ENCODE results near the gene OLFM2.

The OLFM2 gene

DNA sequence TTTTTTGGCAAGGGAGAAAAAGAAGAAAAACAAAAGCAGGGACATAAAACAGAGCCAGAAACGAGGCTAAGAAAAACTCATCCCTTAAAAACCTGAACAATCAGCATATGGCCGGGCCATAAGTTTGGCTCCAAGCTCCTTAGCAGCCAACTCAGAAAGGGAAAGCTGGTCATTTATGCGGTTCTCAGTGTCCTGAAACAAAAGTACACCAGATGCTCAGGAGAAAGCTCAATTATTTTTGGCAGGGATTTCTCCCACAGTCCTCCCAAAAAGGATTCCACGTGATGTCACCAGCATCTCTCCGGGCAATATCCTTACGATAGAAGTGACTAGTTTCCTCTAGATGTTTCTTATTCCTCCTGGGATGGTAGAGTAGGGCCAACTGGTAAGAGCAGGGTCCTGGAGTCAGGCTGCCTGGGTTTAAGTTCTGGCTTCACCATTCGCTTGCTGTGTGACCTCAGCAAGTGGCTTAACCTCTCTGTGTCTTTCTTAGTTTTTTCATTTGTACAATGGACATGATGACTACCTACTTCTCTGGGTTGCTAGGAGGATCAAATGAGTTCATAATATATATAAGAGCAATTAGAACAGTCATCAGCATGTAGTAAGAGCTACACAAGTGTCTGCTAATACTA lies 67.2 kb downstream of the OLFM2 start:
- Histone ChIP-seq H3K36me3 (ENCODE audit: control insufficient read depth, insufficient read depth, low read length) (no peaks in the 10 kb centered on the region), H3K4me1 (peaks cover 4% of the 10 kb centered on the region), H3K4me2 (ENCODE audit: low read length) (no peak overlapping the region), H3K79me2 (no peaks in the 10 kb centered on the region), H3K9ac (no peak overlapping the region), H2AFZ (no peak overlapping the region), H3K27me3 (ENCODE audit: control insufficient read depth, insufficient read depth, low read length) (no peaks in the 10 kb centered on the region), H3K27ac (no peak overlapping the region), H3K4me3 (ENCODE audit: low read depth, low read length) (no peak overlapping the region), H3K9me3 (ENCODE audit: control insufficient read depth, low read length) (no peaks in the 10 kb centered on the region)
- TF ChIP-seq, protein P1, sequence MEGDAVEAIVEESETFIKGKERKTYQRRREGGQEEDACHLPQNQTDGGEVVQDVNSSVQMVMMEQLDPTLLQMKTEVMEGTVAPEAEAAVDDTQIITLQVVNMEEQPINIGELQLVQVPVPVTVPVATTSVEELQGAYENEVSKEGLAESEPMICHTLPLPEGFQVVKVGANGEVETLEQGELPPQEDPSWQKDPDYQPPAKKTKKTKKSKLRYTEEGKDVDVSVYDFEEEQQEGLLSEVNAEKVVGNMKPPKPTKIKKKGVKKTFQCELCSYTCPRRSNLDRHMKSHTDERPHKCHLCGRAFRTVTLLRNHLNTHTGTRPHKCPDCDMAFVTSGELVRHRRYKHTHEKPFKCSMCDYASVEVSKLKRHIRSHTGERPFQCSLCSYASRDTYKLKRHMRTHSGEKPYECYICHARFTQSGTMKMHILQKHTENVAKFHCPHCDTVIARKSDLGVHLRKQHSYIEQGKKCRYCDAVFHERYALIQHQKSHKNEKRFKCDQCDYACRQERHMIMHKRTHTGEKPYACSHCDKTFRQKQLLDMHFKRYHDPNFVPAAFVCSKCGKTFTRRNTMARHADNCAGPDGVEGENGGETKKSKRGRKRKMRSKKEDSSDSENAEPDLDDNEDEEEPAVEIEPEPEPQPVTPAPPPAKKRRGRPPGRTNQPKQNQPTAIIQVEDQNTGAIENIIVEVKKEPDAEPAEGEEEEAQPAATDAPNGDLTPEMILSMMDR (IDR thresholded peaks at IDR 0.05), result no peak

GRCh38 chr19:9865732-9866501 lies 70.4 kb downstream of the OLFM2 start:
- Histone ChIP-seq H3K4me1 (no peaks in the 10 kb centered on the region), H3K36me3 (ENCODE audit: control insufficient read depth, insufficient read depth, low read length) (no peaks in the 10 kb centered on the region), H3K4me2 (ENCODE audit: low read length) (no peak overlapping the region), H3K4me3 (ENCODE audit: low read depth, low read length) (no peak overlapping the region), H3K79me2 (no peaks in the 10 kb centered on the region), H3K27me3 (ENCODE audit: control insufficient read depth, insufficient read depth, low read length) (no peaks in the 10 kb centered on the region), H3K9ac (no peak overlapping the region), H2AFZ (no peak overlapping the region), H3K9me3 (ENCODE audit: control insufficient read depth, low read length) (no peaks in the 10 kb centered on the region), H3K27ac (no peak overlapping the region)
- TF ChIP-seq, protein P1 (IDR thresholded peaks at IDR 0.05), result no peak

DNA sequence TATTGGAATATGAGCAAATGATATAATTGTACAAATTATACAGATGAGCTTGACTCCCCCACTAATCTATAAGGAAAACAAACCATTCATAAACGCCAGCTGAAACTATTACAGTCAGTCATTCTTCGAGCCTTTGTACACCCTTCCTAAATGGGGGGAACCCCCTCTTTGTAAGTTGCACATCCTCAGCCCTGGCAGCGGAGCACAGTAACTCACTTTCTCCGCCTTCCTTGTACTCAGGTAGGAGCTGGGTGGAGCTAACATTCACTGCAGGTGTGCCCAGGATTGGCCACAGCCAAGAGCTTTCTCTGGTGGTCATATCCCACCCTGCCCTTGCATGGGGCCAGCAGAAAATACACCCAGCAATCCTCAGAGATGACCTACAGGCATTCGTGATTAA lies 72.6 kb downstream of the OLFM2 start:
- H3K9ac ChIP-seq, result no peak overlapping the region

GRCh38 chr19:9862938-9863337 lies 73.4 kb downstream of the OLFM2 start:
- Histone ChIP-seq H3K9ac (no peak overlapping the region), H3K9me3 (ENCODE audit: control insufficient read depth, low read length) (no peaks in the 10 kb centered on the region), H2AFZ (no peak overlapping the region), H3K4me2 (ENCODE audit: low read length) (no peak overlapping the region), H3K36me3 (ENCODE audit: control insufficient read depth, insufficient read depth, low read length) (no peaks in the 10 kb centered on the region), H3K4me3 (ENCODE audit: low read depth, low read length) (no peak overlapping the region), H3K4me1 (no peaks in the 10 kb centered on the region), H3K79me2 (no peaks in the 10 kb centered on the region), H3K27ac (no peak overlapping the region), H3K27me3 (ENCODE audit: control insufficient read depth, insufficient read depth, low read length) (no peaks in the 10 kb centered on the region)
- TF ChIP-seq, protein P1 (IDR thresholded peaks at IDR 0.05), result no peak

More for the DNA sequence above, 72.6 kb downstream of the OLFM2 start:
- no peak overlapping the region for H3K4me3 ChIP-seq (ENCODE audit: low read depth, low read length)
- TF ChIP-seq, protein P1 (IDR thresholded peaks at IDR 0.05), result no peak
- H3K79me2 ChIP-seq, result no peaks in the 10 kb centered on the region
- no peak overlapping the region for H2AFZ ChIP-seq
- no peaks in the 10 kb centered on the region for H3K9me3 ChIP-seq (ENCODE audit: control insufficient read depth, low read length)
- H3K4me2 ChIP-seq (ENCODE audit: low read length), result no peak overlapping the region
- no peaks in the 10 kb centered on the region for H3K4me1 ChIP-seq
- no peaks in the 10 kb centered on the region for H3K27me3 ChIP-seq (ENCODE audit: control insufficient read depth, insufficient read depth, low read length)
- H3K36me3 ChIP-seq (ENCODE audit: control insufficient read depth, insufficient read depth, low read length), result no peaks in the 10 kb centered on the region
- H3K27ac ChIP-seq, result no peak overlapping the region

Measured in parathyroid adenoma (tissue), 2 donors.